Neural progenitor cell (in vitro differentiated cells): ENCODE data around the gene ABHD6. TPM values are rescaled to one million over a fixed set of nuclear protein-coding genes. Genes with fewer than 3 reads are reported as not detected.

Experiments
- DNase-seq: peaks from one replicate; pipeline ENCODE4 v3.0.0-alpha.2; 2016; ENCODE audit warnings: low spot score
- H2AFZ ChIP-seq: fragments of 200-600 bp; sonication (generic); replicated peaks from 2 replicates; pipeline ENCODE4 v1.6.1; 2016; ENCODE audit warnings: antibody characterized with exemption
- H3F3A ChIP-seq: fragments of 200-600 bp; sonication (generic); 2 replicates; pipeline ENCODE4 v1.6.1; 2016; ENCODE audit warnings: antibody characterized with exemption, low read depth
- H3K27ac ChIP-seq: fragments of 200-600 bp; sonication (generic); 2 replicates; pipeline ENCODE4 v1.5.1; 2016; ENCODE audit warnings: mild to moderate bottlenecking
- H3K27me3 ChIP-seq: fragments of 200-600 bp; sonication (generic); 2 replicates; pipeline ENCODE4 v1.6.1; 2016; ENCODE audit warnings: mild to moderate bottlenecking, moderate library complexity
- H3K36me3 ChIP-seq: fragments of 200-600 bp; sonication (generic); 2 replicates; pipeline ENCODE4 v1.5.1; 2016
- H3K4me1 ChIP-seq: fragments of 200-600 bp; sonication (generic); 2 replicates; pipeline ENCODE4 v1.6.1; 2016; ENCODE audit warnings: mixed run types
- H3K4me2 ChIP-seq: fragments of 200-600 bp; sonication (generic); 2 replicates; pipeline ENCODE4 v1.6.1; 2016
- H3K4me3 ChIP-seq: fragments of 200-600 bp; sonication (generic); 2 replicates; pipeline ENCODE4 v1.5.1; 2016
- H3K79me2 ChIP-seq: fragments of 200-600 bp; sonication (generic); 2 replicates; pipeline ENCODE4 v1.6.1; 2016; ENCODE audit warnings: low read depth
- H3K9ac ChIP-seq: fragments of 200-600 bp; sonication (generic); 2 replicates; pipeline ENCODE4 v1.6.1; 2016
- H3K9me3 ChIP-seq: fragments of 200-600 bp; sonication (generic); 2 replicates; pipeline ENCODE4 v1.5.1; 2016; ENCODE audit warnings: low read depth
- H4K20me1 ChIP-seq: fragments of 200-600 bp; sonication (generic); 2 replicates; pipeline ENCODE4 v1.6.1; 2016; ENCODE audit warnings: low read depth
- H3K27ac Mint-ChIP-seq: 3 replicates; pipeline ENCODE4 v1.8.0; 2021; ENCODE audit warnings: mixed read lengths
- H3K27me3 Mint-ChIP-seq: 2 replicates; pipeline ENCODE4 v1.8.0; 2022; ENCODE audit warnings: low read depth, mild to moderate bottlenecking, inconsistent platforms, moderate library complexity, mixed read lengths; ENCODE audit not compliant: insufficient read depth
- H3K36me3 Mint-ChIP-seq: 3 replicates; pipeline ENCODE4 v1.8.0; 2021; ENCODE audit warnings: mixed read lengths
- H3K4me1 Mint-ChIP-seq: 3 replicates; pipeline ENCODE4 v1.8.0; 2021; ENCODE audit warnings: mixed read lengths
- H3K4me3 Mint-ChIP-seq: 3 replicates; pipeline ENCODE4 v1.8.0; 2021; ENCODE audit warnings: mild to moderate bottlenecking, moderate library complexity, mixed read lengths
- H3K9me3 Mint-ChIP-seq: 3 replicates; pipeline ENCODE4 v1.8.0; 2020; ENCODE audit warnings: mixed read lengths
- CTCF ChIP-seq: fragments of 200-600 bp; sonication (generic); IDR thresholded peaks from 2 replicates; pipeline ENCODE4 v1.5.1; 2017; ENCODE audit warnings: antibody characterized with exemption, mild to moderate bottlenecking
- EZH2 ChIP-seq: fragments of 200-600 bp; sonication (generic); IDR thresholded peaks from 2 replicates; pipeline ENCODE4 v1.6.1; 2017; ENCODE audit warnings: antibody characterized with exemption, mild to moderate bottlenecking, moderate library complexity
- EZH2phosphoT487 ChIP-seq: fragments of 200-600 bp; sonication (generic); IDR thresholded peaks from 2 replicates; pipeline ENCODE4 v1.6.1; 2017; ENCODE audit warnings: antibody characterized with exemption
- total RNA-seq: library from RNA; depleted of rRNA; stranded (reverse); fragments of >200 nt; gene quantifications from 2 replicates; pipeline ENCODE4 v1.2.3, GENCODE V29; 2015; ENCODE audit warnings: low replicate concordance

Gene ABHD6
- total RNA-seq, 1 donor from 2014 or later, result 21.5 TPM

GRCh38 chr3:58189691-58190090 lies 47.9 kb upstream of the ABHD6 start:
- H3F3A ChIP-seq, result no peaks in the 10 kb centered on the region

DNA sequence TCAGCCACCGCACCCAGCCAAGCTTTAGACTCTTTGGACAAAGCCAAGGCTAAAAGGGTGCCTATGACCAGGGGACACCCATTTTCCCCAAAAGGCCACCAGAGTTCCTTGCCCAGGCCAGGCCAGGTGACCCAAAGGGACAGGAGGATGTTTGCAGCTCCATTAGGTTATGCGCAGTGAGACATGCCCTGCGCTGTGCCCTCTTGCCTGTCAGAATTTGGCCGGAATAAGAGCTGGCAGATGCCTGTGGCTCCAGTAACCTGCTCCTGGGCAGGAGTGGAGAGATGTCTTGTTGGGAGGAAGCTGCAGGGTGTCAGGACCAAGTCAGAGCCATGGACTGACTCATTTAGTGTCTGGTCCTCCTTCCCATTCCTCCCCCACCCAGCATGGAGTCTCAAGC lies 47.3 kb upstream of the ABHD6 start:
- Histone ChIP-seq H3K79me2 (no peaks in the 10 kb centered on the region), H3K27me3 (no peaks in the 10 kb centered on the region), H3K4me3 (no peak overlapping the region), H3K4me1 (peaks cover 10% of the 10 kb centered on the region), H4K20me1 (no peaks in the 10 kb centered on the region), H3K27ac (no peak overlapping the region), H3K9ac (no peak overlapping the region), H3F3A (no peaks in the 10 kb centered on the region), H3K4me2 (no peak overlapping the region), H3K36me3 (no peaks in the 10 kb centered on the region), H3K9me3 (no peaks in the 10 kb centered on the region), H2AFZ (no peak overlapping the region)
- no peak for DNase-seq
- no peak for TF ChIP-seq EZH2phosphoT487
- Mint-ChIP-seq H3K36me3 (no peaks in the 10 kb centered on the region), H3K27ac (no peak overlapping the region), H3K27me3 (peaks cover 12% of the 10 kb centered on the region), H3K9me3 (peaks cover 2% of the 10 kb centered on the region), H3K4me3 (no peak overlapping the region), H3K4me1 (peaks cover 16% of the 10 kb centered on the region)

More at GRCh38 chr3:58189691-58190090, 47.9 kb upstream of the ABHD6 start:
- peaks cover 16% of the 10 kb centered on the region for H3K4me1 Mint-ChIP-seq
- Histone ChIP-seq H3K4me3 (no peak overlapping the region), H3K79me2 (no peaks in the 10 kb centered on the region), H3K27ac (no peak overlapping the region), H3K36me3 (no peaks in the 10 kb centered on the region), H3K9me3 (no peaks in the 10 kb centered on the region), H3K4me2 (no peak overlapping the region), H3K9ac (no peak overlapping the region), H3K27me3 (no peaks in the 10 kb centered on the region), H2AFZ (no peak overlapping the region), H4K20me1 (no peaks in the 10 kb centered on the region), H3K4me1 (peaks cover 10% of the 10 kb centered on the region)
- H3K27ac Mint-ChIP-seq, result no peak overlapping the region
- DNase-seq, result no peak
- no peak for TF ChIP-seq EZH2phosphoT487
- H3K9me3 Mint-ChIP-seq, result peaks cover 2% of the 10 kb centered on the region
- no peaks in the 10 kb centered on the region for H3K36me3 Mint-ChIP-seq
- peaks cover 11% of the 10 kb centered on the region for H3K27me3 Mint-ChIP-seq
- H3K4me3 Mint-ChIP-seq, result no peak overlapping the region

DNA sequence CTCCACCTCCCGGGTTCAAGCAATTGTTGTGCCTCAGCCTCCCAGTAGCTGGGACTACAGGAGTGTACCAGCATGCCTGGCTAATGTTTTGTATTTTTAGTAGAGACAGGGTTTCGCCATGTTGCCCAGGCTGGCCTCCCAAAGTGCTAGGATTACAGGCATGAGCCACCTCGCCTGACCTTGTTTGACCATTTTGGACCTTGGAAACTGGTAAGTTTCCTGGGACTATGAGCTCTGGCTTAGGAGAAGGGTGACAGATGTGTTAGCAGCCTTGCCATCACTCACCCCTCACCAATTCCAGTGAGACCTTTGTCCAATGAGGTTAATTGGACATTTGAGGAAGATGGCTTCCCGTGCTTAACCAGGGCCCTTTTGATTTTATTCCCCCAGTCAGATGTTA lies 46.7 kb upstream of the ABHD6 start:
- Mint-ChIP-seq H3K27me3 (peaks cover 12% of the 10 kb centered on the region), H3K4me3 (no peak overlapping the region), H3K27ac (no peak overlapping the region), H3K36me3 (no peaks in the 10 kb centered on the region), H3K4me1 (peaks cover 16% of the 10 kb centered on the region), H3K9me3 (peaks cover 2% of the 10 kb centered on the region)
- Histone ChIP-seq H4K20me1 (no peaks in the 10 kb centered on the region), H3K9ac (no peak overlapping the region), H3K4me3 (no peak overlapping the region), H3F3A (no peaks in the 10 kb centered on the region), H3K4me2 (no peak overlapping the region), H3K27me3 (no peaks in the 10 kb centered on the region), H3K4me1 (peaks cover 10% of the 10 kb centered on the region), H3K36me3 (no peaks in the 10 kb centered on the region), H3K27ac (no peak overlapping the region), H3K9me3 (no peaks in the 10 kb centered on the region), H2AFZ (no peak overlapping the region), H3K79me2 (no peaks in the 10 kb centered on the region)
- TF ChIP-seq CTCF (no peak), EZH2 (no peak), EZH2phosphoT487 (no peak)
- DNase-seq, result no peak

DNA sequence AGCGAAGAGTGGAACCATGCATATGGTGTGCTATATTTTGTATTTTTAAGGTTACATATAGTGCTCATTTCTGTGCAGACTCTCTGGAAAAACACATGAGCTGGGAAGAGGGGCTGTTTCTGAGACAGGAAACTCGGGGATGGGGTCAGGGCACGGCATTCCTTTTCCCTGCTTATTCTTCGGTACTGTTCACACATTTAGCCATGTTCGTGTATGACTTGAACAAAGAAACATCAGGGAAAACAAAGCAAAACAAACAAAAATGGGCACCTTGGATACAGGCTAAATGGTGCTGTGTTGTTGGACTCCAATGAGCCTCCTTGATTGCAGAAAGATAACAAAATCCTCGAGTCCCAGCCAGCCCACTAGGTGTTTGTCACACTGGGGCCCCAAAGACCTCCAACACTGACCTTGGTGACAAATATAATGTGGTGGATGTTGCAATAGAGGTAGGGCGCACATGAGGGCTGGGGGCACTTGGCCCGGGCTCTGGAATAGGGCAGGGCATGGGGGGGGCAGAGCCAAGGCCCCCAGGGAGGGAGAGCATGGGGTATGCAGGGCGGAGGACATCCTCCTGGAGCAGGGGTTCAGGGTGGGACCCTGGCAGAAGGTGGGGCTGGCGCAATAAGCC lies 46.1 kb upstream of the ABHD6 start:
- peaks cover 10% of the 10 kb centered on the region for H3K4me1 ChIP-seq
- H3F3A ChIP-seq, result no peaks in the 10 kb centered on the region
- no peak for TF ChIP-seq EZH2
- TF ChIP-seq CTCF, result no peak
- no peaks in the 10 kb centered on the region for H4K20me1 ChIP-seq
- H3K36me3 ChIP-seq, result no peaks in the 10 kb centered on the region
- no peak overlapping the region for H3K4me3 Mint-ChIP-seq
- peaks cover 16% of the 10 kb centered on the region for H3K4me1 Mint-ChIP-seq
- H3K27ac ChIP-seq, result no peak overlapping the region
- no peaks in the 10 kb centered on the region for H3K9me3 ChIP-seq
- H3K4me2 ChIP-seq, result no peak overlapping the region
- peaks cover 9% of the 10 kb centered on the region for H3K27me3 Mint-ChIP-seq
- H3K27ac Mint-ChIP-seq, result no peak overlapping the region
- H3K9ac ChIP-seq, result no peak overlapping the region
- H2AFZ ChIP-seq, result no peak overlapping the region
- no peaks in the 10 kb centered on the region for H3K27me3 ChIP-seq
- H3K36me3 Mint-ChIP-seq, result no peaks in the 10 kb centered on the region
- no peak for DNase-seq
- H3K9me3 Mint-ChIP-seq, result peaks cover 2% of the 10 kb centered on the region
- no peaks in the 10 kb centered on the region for H3K79me2 ChIP-seq
- H3K4me3 ChIP-seq, result no peak overlapping the region
